ENCODE results near the gene COL19A1. TPM values are rescaled to one million over a fixed set of nuclear protein-coding genes. Genes with fewer than 3 reads are reported as not detected.
A peak's percentile ranks its signal among the peaks of the same experiment; 100 is the strongest.

COL19A1 gene
- total and polyA plus RNA-seq, 12 donors, result 0.26 to 2.8 (median 1.7) TPM

- H3K36me3 ChIP-seq, result no peaks in the 10 kb centered on the region
- H3K27me3 ChIP-seq, result no peaks in the 10 kb centered on the region
- TF ChIP-seq CTCF (IDR thresholded peaks at IDR 0.05), result no peak
- no peak for DNase-seq
- ATAC-seq, result no peak
- no peak overlapping the region for H3K27ac ChIP-seq
- WGBS, 2 donors, result 47 to 48% methylated on average over 2 of the region's 2 CpGs
- H3K9me3 ChIP-seq, result no peaks in the 10 kb centered on the region
- intact Hi-C loops (cut with DNase I), result loop anchor here in 1 of 10 donors (5.0 kb wide), 1 partner anchor 1300 kb away; no protein-coding TSS in a partner anchor
- no peak overlapping the region for H3K4me3 ChIP-seq
- peaks cover 0 to 8% (median 0%) of the 10 kb centered on the region in 9 donors for H3K4me1 ChIP-seq
These were observed 76.1 kb downstream of the COL19A1 start for GRCh38 chr6:69942485-69942884.

- intact Hi-C loops (cut with DNase I), result no loop called here
- Histone ChIP-seq H3K36me3 (no peaks in the 10 kb centered on the region), H3K9me3 (no peaks in the 10 kb centered on the region), H3K27me3 (no peaks in the 10 kb centered on the region), H3K27ac (no peak overlapping the region), H3K4me3 (no peak overlapping the region), H3K4me1 (peaks cover 0 to 7% (median 0%) of the 10 kb centered on the region in 9 donors)
- 59 to 72% methylated on average over 1 of the region's 1 CpG for WGBS, 2 donors
- DNase-seq (no peak), ATAC-seq (no peak)
- no peak for TF ChIP-seq CTCF (IDR thresholded peaks at IDR 0.05)
These were observed 78.8 kb downstream of the COL19A1 start for GRCh38 chr6:69945192-69945591.

GRCh38 chr6:69948479-69949114, 82.2 kb downstream of the COL19A1 start:
- no peak for TF ChIP-seq CTCF (IDR thresholded peaks at IDR 0.05)
- WGBS, 2 donors, result 57 to 66% methylated on average over 1 of the region's 1 CpG

GRCh38 chr6:69953491-69953890, 87.1 kb downstream of the COL19A1 start:
- TF ChIP-seq CTCF (IDR thresholded peaks at IDR 0.05), result no peak
- H3K9me3 ChIP-seq, result no peaks in the 10 kb centered on the region
- ATAC-seq, result peak in 3 of 8 donors; percentile 45 to 63 (median 47)
- H3K27ac ChIP-seq, result no peak overlapping the region
- intact Hi-C loops (cut with DNase I), result no loop called here
- H3K27me3 ChIP-seq, result no peaks in the 10 kb centered on the region
- DNase-seq, result no peak
- H3K4me1 ChIP-seq, result peaks cover 0 to 30% (median 3%) of the 10 kb centered on the region in 9 donors
- no peak overlapping the region for H3K4me3 ChIP-seq
- no peaks in the 10 kb centered on the region for H3K36me3 ChIP-seq
- WGBS, 2 donors, result 78 to 82% methylated on average over 1 of the region's 1 CpG

More at GRCh38 chr6:69948479-69949114, 82.2 kb downstream of the COL19A1 start:
- no peak overlapping the region for H3K4me3 ChIP-seq
- H3K36me3 ChIP-seq, result no peaks in the 10 kb centered on the region
- intact Hi-C loops (cut with DNase I), result no loop called here
- no peaks in the 10 kb centered on the region for H3K9me3 ChIP-seq
- ATAC-seq, result no peak
- H3K27me3 ChIP-seq, result no peaks in the 10 kb centered on the region
- peaks cover 0 to 25% (median under 1%) of the 10 kb centered on the region in 9 donors for H3K4me1 ChIP-seq
- no peak for DNase-seq
- no peak overlapping the region for H3K27ac ChIP-seq
